Activated CD8-positive, alpha-beta memory T cell treated with anti-CD3 and anti-CD28 coated beads for 1 hour (primary cell): ENCODE results near the gene KCTD16.

Experiments
- DNase-seq, 2 donors: peaks; one replicate each; pipeline ENCODE4 v3.0.0-alpha.2; 2020; ENCODE audit warnings: low read depth in 1 of 2; ENCODE audit errors: extremely low read depth in 1 of 2

Gene KCTD16

DNA sequence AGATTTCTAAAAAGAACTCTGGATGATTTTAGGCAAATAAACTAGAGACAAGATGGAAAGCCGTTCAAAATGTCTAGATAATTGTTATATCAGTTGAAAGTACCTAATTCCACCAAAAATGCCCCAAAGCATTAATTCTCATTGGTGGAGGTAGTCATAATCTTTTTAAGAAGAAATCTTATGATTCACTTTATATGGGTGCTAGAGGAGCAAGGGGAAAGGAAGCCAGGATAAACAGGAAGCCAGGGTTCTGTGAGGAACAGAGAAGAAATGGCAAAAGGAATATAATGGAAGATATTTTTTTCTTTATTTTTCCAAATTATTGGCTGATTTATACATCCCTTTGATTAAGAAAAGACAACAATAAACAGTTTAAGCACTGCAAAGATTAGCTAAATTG lies 8.0 kb upstream of the KCTD16 start:
- no peak for DNase-seq

DNA sequence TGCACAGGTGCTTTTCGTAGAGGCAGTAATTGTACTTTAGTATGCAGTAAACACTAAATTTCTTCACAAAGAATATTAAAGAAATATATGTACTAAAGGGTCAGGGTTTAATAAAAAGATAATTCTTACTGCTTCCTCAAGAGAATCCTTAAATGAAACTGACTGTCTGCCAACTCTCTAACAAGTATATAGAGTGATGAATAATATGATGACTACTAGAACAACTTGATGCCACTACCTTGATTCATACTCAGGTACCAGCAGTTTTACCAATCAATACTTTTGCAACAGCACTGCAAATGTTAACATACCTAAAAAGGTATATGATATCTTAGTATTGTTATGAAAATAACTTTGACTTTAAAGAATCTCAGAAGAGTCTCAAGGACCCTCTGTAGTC lies 4.0 kb upstream of the KCTD16 start:
- DNase-seq: no peak

DNA sequence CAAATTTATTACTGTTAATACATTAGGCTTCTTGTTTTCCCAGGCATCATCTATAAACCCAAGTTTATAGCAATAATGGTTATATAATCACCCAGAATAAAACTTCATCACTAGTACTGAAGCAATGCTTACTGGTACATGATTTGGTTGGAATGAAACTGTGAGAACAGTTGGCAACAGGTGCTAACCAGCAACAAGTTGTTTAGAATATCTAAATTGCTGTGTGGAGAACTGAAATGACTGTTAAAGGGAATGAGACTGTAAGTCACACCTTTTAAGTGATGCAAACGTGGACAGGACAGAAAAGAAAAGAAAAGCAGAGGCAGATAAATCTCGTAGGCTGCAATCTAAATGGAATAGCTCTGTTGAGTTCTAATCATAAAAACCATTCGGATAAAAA lies 2.7 kb upstream of the KCTD16 start:
- DNase-seq: no peak

DNA sequence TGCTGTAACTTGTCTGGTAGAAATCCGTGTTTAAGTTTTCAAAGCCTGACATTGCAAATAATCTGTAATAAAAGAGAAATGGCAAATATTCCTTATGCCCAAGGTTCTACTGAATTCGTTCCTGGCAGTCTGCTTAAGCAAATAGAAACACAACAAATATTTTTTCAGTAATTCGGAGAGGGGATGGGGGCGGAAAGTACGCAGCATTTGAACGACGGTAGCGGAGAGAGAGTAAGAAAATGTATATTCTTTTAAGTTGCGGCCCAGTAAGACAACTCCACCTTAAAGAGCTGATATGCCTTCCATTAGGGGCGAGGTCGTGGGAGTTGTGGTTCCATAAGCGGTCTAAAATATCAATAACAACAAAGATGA lies 783 bp upstream of the KCTD16 start:
- no peak for DNase-seq

DNA sequence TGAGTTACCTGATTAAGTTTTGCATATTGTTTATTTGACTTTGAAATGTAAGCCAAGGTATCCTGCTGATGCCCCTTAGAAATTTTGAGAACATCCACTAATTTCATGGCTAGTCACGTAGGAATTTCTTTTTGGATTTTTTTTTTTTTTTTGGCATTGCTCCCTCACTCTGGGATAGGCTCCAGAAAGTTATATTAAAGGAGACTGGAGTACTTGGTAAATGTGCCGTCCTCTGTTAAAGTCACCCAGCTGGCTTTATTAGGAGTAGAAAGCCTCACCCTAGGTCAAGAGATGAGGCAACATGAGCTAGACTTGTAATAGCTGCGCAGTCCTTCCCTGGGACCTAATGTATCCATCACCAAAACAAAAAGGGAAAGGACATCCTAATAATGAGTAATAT lies 3.1 kb downstream of the KCTD16 start:
- no peak for DNase-seq

DNA sequence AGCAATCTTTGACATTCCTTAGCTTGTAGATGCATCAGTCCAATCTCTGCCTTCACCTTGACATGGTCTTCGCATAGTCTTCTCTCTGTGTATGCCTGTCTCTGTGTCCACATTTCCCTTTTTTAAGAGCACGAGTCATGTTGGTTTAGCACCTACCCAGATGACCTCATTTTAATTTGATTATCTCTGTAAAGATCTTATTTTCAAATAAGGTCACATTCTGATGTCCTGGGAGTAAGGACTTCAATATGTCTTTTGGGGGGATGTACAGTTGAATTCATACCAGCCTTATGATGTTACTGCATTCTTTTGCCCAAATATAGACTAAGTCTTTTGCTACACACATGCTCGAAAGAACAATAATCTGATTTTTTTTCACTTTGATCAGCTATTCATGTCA lies 6.9 kb downstream of the KCTD16 start:
- DNase-seq: no peak

DNA sequence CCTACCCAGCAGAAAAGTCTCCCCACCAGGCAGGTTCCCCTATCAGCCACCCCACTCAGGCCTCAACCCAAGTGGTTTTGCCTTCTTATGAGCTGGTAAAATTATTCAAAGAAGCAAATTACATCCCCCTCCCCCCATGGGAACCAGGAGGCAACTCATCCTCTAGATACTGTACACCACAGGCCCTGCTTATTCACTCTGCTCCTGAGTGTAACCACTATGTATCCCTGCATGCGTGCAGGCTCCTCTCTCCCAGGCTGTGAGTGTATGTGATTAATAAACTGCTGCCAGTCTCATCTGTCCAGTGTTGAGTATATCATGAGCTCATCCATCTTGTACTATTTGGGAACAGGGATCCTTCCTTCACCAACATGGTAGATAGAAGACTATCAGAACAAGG lies 8.6 kb downstream of the KCTD16 start:
- DNase-seq: no peak

DNA sequence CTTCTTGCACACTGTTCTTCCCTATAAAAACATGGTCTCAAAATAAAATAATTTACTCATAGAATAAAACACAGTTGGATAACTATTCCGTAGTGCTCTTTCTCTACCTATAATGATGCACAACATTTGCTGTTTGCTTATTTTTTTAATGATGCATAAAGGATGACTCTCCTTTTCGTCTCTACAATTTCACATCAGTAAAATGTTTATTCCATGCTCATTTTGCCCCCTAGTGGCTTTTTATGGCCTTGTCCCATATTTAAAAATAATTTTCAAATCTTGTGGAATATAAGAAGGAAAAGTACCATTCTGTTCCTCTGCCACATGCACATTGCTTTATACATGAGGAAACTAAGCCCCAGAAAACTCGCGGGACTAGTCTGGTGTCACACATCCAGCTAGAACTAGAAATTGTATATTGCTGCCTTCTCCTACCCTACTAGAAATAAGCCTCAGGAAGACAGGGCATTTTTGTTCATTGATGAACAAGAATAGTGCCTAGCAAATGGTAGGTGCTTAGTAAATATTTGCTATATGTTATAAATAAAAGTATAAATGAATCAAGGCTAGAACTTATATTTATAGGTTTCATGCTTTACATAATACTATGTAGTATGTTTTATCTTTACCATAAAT lies 12.7 kb downstream of the KCTD16 start:
- DNase-seq: no peak

DNA sequence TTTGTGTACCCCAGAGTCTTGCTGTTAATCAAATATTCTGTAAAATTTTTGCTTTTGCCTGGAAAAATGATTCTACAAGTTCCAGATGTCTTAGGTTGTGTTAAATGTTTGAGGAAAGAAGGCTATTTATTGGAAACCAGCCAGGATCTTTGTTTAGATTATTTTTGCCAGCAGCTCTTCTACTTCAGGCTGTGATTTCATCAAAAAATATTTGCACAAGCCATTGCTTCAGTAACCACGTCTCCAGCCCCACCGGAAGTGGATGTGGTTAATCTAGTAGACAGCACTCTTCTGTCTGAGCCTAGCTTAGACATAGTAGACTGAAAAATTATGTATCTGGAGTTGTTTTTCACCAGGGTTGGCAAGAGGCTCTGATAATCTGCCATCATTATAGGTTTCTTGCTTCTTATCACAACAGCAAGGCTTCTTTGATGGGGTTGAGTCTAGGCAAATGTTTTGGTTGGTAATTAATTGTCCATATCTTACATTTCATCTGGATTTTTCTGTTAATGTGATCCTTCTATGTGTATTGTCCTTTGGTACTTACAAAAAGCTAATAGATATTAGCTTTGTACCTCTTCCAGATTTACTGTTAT lies 17.1 kb downstream of the KCTD16 start:
- peak; percentile 38 to 57 for DNase-seq

DNA sequence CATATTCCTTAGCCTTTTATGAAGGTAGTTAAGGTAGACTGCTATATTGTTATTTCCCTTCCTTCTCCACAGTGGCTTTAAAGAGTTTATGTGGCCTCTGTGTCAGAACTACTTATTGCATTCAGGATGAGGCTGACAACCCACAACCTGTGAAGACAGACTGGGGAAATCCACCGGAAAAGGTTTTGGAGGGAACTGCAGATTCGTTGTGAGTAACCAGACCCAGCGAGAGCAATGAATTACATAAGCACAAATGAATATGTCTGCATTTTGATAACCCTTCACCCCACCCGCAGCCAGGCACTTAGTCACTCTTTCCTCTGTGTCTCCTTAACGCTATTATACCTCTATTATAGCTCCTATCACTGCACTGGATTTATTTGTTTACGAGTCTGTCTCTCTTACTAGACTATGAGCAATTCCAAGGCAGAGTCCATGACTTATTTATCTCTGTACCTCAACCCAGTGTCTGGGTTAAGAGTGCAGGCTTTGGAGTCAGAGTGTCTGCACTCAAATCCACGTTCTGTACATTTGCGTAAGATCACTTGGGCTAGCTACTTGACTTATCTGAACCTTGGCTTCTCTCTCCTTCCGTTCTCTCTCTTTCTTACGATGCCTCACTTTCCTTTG lies 19.2 kb downstream of the KCTD16 start:
- DNase-seq: peak; percentile 47 to 56

DNA sequence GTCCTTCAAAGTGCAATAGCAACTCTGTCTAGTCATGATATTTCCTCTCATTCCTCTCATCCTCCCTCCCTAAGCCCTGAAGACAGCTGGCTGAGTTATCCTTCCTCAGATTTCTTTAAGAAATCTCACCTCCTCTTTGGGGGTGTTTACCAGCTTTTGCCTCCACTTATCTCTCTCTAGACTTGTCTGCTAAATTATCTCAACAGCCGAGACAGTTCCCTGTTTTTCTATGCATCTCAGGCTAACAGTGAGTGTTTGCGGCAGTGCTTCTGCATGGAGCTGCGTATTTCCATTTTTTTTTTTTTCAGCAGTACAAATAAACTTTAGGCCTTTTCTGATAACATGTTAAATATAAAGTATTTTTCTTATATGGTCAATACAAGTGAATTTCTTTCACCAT lies 20.9 kb downstream of the KCTD16 start:
- no peak for DNase-seq

DNA sequence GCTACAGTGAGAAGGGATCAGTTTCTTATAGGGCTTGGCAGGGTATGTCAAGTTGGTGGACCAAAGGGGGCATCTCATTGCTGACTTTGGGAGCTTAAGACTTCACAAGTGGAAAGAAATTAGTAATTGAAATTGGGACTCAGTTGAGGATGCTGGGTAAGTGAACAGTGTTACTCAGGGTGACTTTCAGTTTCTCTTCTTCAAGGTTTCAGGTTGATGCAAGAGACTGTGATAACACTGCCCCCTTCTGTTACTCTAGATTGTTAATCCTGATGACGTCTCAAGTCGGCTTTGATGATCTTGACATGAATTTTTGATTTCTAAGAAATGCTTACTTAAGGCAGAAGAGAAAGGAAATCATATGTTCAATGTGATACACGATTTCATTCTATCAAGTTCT lies 21.3 kb downstream of the KCTD16 start:
- DNase-seq: no peak

DNA sequence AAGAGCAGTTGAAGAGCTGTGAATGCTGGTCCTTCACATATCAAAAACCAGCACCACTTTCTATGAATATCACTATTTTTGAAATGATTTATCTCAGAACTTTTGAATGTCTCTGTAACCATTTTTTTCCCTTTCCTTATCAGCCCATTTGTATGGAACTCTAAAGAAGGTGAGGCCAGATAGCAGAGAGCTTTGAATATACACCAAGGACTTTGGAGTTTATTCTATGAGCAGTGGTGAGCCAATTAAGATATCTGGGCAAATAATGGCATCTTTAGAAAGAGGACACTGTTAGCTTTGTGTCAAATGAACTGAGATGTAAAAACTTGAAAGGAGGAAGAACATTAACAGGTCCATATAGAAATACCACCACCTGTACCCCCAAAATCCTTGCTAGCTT lies 22.0 kb downstream of the KCTD16 start:
- DNase-seq: no peak

DNA sequence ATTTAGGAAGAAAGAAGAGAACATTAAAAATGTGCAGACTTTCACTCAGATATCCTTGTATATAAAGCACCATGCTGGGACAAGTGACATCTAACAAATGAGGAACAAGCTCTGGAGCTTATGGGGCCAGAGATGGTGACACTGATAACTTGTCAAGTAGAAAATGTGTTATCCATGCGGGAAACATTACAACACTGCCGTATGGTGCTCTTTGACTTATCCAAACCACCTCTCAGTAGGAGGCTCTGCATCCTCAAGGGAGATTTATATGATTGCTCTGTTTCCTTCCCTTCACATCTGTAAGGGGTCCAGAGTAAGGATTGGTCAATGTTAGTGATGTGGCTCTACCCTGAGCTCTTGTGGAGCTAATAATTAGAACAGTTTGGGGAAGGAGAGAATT lies 23.5 kb downstream of the KCTD16 start:
- no peak for DNase-seq

DNA sequence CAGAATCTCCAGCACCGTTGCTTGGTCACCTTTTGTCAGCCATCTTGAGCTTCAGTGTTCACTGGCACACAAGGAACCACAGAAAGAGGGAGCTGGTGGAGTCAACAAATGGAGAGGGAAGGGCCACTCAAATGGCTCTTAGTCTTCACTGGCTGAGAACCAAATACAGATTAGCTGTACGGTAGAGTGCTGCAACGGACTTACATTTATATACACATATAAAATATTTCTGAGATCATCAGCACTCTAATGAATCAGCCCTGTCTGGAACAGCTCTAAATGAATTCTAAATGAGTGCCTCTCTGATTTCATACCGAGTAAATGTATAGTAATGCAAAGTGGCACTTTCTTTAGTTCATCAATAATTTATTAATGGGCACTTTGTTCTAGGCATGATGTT lies 24.8 kb downstream of the KCTD16 start:
- no peak for DNase-seq

DNA sequence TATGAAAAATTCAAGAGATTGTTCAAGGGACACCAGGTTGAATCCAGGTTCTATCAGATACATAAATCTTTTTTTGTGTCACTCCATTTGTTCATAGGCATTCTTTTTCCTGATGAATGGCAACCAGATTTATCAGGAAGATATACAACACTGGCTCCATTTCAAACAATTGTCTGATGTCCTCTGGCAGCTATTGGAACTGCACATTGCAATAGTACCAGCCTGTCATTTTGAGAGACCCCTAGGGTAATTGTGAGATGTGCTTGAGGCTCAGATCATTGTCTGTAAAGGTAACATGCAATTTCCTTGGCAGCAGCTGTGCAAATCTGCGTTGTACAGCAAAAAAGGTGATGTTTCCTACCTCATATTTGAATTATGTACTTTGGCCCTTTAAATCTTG lies 25.9 kb downstream of the KCTD16 start:
- no peak for DNase-seq

DNA sequence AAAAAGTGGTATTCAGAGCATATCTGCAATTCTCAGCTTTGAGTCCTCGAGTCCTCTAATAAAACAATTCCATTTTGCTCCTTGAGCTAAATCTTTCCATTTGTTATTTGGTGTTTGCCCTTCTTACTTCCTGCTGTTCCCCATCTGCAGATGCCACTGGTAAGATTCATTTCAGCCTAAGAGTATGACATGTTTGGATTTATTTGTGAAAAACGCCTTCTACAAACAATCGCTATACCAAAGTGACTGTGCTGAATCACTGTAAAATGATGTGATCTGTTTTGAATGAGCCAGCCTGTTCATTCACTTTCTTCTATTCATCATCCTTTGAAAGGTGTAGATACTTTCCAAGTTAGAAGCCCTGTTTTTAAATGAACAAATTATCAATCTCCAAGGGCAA lies 27.7 kb downstream of the KCTD16 start:
- no peak for DNase-seq

DNA sequence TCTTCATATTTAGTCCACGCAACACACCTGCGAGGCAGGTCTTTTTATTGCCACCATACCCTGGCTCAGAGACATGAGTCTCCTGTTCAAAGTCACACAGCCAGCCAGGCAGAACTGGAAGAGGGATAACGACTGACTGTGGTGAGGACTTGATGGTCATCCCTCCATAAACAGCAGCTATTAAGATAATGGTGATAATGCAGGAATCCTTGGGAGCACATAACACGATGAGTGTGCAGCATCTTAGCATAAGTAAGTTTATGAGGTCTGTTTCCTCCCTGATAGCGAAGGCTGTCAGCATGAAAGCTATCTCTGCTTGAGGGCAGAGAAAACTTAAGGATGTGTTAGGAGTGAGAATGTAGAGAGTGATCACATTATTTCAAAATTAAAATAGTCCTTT lies 30.9 kb downstream of the KCTD16 start:
- no peak for DNase-seq

DNA sequence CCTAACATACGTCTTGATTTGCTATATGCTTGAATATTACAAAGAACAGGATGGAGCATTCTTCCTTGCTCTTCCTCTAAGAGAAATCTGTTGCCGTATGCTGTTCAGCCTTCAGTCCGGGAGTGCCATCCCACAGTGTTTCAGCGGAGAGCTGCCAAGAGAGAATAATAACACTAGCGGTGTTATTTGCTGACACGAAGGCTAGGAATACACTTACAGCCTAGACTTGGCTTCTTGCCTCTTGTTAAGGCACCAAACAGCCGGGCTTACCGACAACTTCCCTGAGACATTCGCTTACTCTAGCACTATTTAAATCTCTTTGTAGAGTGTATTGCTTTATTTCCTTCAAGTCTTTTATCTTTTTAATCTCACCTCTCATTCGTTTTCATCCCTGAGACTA lies 31.4 kb downstream of the KCTD16 start:
- no peak for DNase-seq

DNA sequence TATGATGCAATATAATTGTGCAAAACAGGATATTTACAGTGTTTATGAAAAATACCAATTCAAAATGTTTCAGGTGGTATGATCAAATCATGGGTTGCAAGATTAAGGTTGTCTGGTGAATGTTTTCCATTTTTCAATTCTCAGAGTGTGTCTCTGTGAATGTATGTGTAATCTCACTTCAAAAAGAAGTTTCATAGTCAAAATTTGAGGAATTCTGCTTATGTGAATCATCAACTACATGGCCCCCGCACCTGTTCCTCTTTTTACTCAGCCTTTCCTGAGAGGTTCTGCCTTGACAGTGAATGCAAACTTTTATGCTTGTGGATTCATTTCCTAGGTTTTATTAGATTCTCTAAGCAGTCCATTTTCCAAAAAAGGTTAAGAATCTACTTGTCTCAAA lies 32.1 kb downstream of the KCTD16 start:
- DNase-seq: no peak

DNA sequence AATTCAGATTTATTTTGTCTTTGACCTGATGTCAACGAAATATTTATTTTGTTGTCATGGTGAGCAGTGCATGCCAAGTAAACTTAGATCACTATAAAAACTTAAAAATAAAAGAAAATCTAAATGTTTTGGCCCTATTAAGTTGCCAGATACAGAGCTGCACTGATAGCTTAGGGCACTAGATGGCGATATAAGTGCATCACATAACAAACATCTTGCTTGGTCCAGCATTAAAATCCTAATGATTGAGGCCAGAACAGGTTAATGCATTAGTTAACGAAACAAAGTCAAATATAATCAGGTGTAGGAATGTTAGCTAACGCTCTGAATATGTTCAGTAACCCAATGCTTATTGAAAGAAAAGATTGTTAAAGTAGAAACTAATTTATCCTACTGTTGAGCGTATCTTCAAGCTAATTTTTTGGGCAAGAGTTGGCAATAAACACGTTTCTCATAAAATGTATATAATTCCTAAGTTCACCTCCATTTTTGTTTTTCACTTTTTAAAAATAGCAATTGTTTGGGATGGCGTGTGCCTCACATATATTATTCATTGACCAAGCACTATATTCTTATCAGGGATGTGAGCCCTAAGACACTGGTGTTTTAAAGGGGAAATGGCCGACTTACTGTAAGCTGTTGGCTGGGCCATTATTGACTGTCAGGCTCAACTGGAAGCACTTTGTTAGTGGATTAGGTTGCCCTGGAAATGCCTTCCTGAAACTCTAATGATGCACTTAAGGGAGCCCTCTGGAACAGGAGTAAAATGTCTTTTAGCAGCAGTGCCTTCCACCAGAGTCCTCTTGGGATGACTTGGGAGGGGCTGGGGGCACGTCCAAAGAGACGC lies 33.3 kb downstream of the KCTD16 start:
- DNase-seq: no peak

DNA sequence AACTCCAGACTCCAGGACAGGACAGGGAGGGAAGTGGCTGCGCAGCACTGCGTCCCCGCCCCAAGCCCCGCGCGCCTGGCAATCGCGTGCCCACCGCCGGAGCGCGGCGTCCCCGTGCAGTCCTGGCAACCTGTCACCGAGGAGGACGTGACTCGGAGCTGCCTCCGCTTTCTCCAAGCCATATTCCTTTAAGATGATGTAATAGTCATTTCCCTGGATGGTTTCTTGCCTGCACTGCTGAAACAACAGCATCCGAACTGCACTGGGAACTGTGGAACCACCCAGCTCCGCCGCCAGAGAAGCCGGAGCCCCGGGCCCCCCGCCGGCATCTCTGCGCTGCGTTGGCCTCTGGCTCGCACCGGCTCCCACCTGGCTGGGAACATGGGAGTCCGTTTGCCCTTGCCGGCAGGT lies 34.5 kb downstream of the KCTD16 start:
- DNase-seq: no peak
